Fibroblast of villous mesenchyme (primary cell): ENCODE measurements around the gene SLC38A8. TPM values are rescaled to one million over a fixed set of nuclear protein-coding genes. Genes with fewer than 3 reads are reported as not detected.

Experiments
- DNase-seq: peaks from one replicate; pipeline ENCODE4 v3.0.0-alpha.2; 2010; ENCODE audit warnings: low read depth
- H3K4me3 ChIP-seq: 2 replicates; pipeline ENCODE4 v1.5.1; 2011; ENCODE audit warnings: low read depth, mild to moderate bottlenecking, low read length
- total RNA-seq: library from RNA; depleted of rRNA; stranded (reverse); fragments of >200 nt; gene quantifications from 2 replicates; pipeline ENCODE4 v1.2.3, GENCODE V29; 2012
- TF ChIP-seq, protein P1 (sequence below): IDR thresholded peaks from 2 replicates; pipeline ENCODE4 v1.5.1; 2012; ENCODE audit warnings: low read depth, mild to moderate bottlenecking, low read length; ENCODE audit not compliant: insufficient read depth

SLC38A8 gene
- total RNA-seq, 1 donor, result not detected

- no peak overlapping the region for H3K4me3 ChIP-seq
- DNase-seq, result no peak
- TF ChIP-seq, protein P1, sequence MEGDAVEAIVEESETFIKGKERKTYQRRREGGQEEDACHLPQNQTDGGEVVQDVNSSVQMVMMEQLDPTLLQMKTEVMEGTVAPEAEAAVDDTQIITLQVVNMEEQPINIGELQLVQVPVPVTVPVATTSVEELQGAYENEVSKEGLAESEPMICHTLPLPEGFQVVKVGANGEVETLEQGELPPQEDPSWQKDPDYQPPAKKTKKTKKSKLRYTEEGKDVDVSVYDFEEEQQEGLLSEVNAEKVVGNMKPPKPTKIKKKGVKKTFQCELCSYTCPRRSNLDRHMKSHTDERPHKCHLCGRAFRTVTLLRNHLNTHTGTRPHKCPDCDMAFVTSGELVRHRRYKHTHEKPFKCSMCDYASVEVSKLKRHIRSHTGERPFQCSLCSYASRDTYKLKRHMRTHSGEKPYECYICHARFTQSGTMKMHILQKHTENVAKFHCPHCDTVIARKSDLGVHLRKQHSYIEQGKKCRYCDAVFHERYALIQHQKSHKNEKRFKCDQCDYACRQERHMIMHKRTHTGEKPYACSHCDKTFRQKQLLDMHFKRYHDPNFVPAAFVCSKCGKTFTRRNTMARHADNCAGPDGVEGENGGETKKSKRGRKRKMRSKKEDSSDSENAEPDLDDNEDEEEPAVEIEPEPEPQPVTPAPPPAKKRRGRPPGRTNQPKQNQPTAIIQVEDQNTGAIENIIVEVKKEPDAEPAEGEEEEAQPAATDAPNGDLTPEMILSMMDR, result peak; percentile 37
Measured at GRCh38 chr16:83996481-83997252, 45.9 kb downstream of the SLC38A8 start.

- no peak for DNase-seq
- no peak overlapping the region for H3K4me3 ChIP-seq
- TF ChIP-seq, protein P1, result no peak
Measured at GRCh38 chr16:83995754-83996153, 46.8 kb downstream of the SLC38A8 start.

DNA sequence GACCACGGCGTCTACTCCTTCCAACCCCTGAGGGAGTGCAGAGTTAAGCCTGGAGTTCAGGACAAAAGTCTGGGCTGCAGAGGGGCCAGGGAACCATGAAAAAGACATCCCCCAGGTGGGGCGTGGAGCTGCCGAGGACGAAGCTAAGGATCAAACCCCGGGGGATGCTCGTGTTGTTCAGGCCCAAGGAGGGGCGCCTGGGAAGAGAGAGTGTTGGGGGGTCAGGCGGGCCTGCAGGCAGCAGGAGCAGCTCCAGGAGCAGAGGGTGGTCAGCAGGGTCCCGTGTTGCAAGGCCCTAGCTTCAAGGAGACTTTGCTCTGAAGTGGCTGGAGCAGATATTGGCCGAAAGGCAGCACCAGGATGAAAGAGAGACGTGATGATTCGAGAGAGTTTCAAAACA lies 47.9 kb downstream of the SLC38A8 start:
- no peak for DNase-seq
- no peak overlapping the region for H3K4me3 ChIP-seq
- TF ChIP-seq, protein P1, result no peak

GRCh38 chr16:83994087-83994486 lies 48.5 kb downstream of the SLC38A8 start:
- H3K4me3 ChIP-seq, result no peak overlapping the region
- DNase-seq, result peak; percentile 92
- TF ChIP-seq, protein P1, result no peak

DNA sequence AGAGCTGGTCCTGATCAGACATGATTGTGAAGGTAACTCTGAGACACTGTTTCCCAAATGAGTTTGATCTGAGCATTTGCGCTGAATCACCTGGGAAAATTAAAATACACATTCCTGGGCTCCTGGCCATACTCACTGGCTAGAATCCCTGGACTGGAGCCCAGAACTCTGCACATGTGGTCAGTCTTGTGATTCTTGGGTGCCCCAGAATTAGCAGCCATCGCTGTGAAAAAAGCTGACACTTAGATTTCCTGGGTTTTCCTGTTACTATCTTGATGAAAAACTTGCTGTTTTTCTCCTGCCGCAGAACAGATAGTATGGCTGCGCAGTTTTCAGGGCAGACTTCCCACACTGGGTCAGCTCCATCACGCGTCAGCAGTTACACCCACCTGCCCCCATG lies 50.0 kb downstream of the SLC38A8 start:
- DNase-seq, result peak; percentile 79
- TF ChIP-seq, protein P1, result no peak
- H3K4me3 ChIP-seq, result no peak overlapping the region

- DNase-seq, result no peak
- TF ChIP-seq, protein P1, result no peak
- no peak overlapping the region for H3K4me3 ChIP-seq
Measured at GRCh38 chr16:83990492-83990891, 52.1 kb downstream of the SLC38A8 start.

- TF ChIP-seq, protein P1, result no peak
- no peak overlapping the region for H3K4me3 ChIP-seq
- DNase-seq, result no peak
Measured at GRCh38 chr16:83989300-83989699, 53.3 kb downstream of the SLC38A8 start.
